HEK293 (cell line): Measurements from ENCODE around the gene NAPA.

Experiments used
- MEIS1 ChIP-seq: sonication (generic); formaldehyde crosslinking; IDR thresholded peaks from 2 replicates; pipeline ENCODE4 v1.8.1; 2022; ENCODE audit warnings: missing genetic modification reagents, mild to moderate bottlenecking, borderline replicate concordance
- PRDM2 ChIP-seq: fragments of 450-650 bp; formaldehyde crosslinking; IDR thresholded peaks from 2 replicates; pipeline ENCODE4 v1.5.1; 2016; ENCODE audit warnings: missing biosample characterization, missing genetic modification characterization, borderline replicate concordance
- PRDM4 ChIP-seq: fragments of 450-650 bp; formaldehyde crosslinking; IDR thresholded peaks from 2 replicates; pipeline ENCODE4 v1.5.1; 2017; ENCODE audit warnings: missing biosample characterization, missing genetic modification characterization
- RBAK ChIP-seq: fragments of 450-650 bp; formaldehyde crosslinking; IDR thresholded peaks from 2 replicates; pipeline ENCODE4 v1.5.1; 2016; ENCODE audit warnings: missing biosample characterization, missing genetic modification characterization
- SP2 ChIP-seq: fragments of 450-650 bp; formaldehyde crosslinking; IDR thresholded peaks from 2 replicates; pipeline ENCODE4 v1.5.1; 2016; ENCODE audit warnings: missing biosample characterization, missing genetic modification characterization
- TCF7L2 ChIP-seq: IDR thresholded peaks from 2 replicates; pipeline ENCODE4 v1.6.1; 2011; ENCODE audit warnings: low read depth, mild to moderate bottlenecking, inconsistent platforms, low read length, moderate library complexity, borderline replicate concordance
- ZBTB44 ChIP-seq: fragments of 450-650 bp; IDR thresholded peaks from 2 replicates; pipeline ENCODE4 v1.5.1; 2018; ENCODE audit warnings: missing biosample characterization, mild to moderate bottlenecking, missing genetic modification characterization
- ZFP41 ChIP-seq: fragments of 450-650 bp; formaldehyde crosslinking; IDR thresholded peaks from 2 replicates; pipeline ENCODE4 v1.5.1; 2016; ENCODE audit warnings: missing biosample characterization, missing genetic modification characterization, borderline replicate concordance
- ZFP69B ChIP-seq: fragments of 450-650 bp; formaldehyde crosslinking; IDR thresholded peaks from 2 replicates; pipeline ENCODE4 v1.5.1; 2016; ENCODE audit warnings: missing biosample characterization, missing genetic modification characterization
- ZNF112 ChIP-seq: fragments of 450-650 bp; formaldehyde crosslinking; IDR thresholded peaks from 2 replicates; pipeline ENCODE4 v1.5.0; 2017; ENCODE audit warnings: missing biosample characterization, missing genetic modification characterization
- ZNF132 ChIP-seq: fragments of 450-650 bp; formaldehyde crosslinking; IDR thresholded peaks from 2 replicates; pipeline ENCODE4 v1.5.1; 2017; ENCODE audit warnings: missing biosample characterization, missing genetic modification characterization, borderline replicate concordance
- ZNF146 ChIP-seq: fragments of 450-650 bp; formaldehyde crosslinking; IDR thresholded peaks from 2 replicates; pipeline ENCODE4 v1.5.1; 2016; ENCODE audit warnings: missing biosample characterization, missing genetic modification characterization
- ZNF155 ChIP-seq: fragments of 450-650 bp; formaldehyde crosslinking; IDR thresholded peaks from 2 replicates; pipeline ENCODE4 v1.5.1; 2016; ENCODE audit warnings: missing biosample characterization, missing genetic modification characterization
- ZNF174 ChIP-seq: fragments of 450-650 bp; formaldehyde crosslinking; IDR thresholded peaks from 2 replicates; pipeline ENCODE4 v1.5.0; 2017; ENCODE audit warnings: missing biosample characterization, mild to moderate bottlenecking, missing genetic modification characterization
- ZNF239 ChIP-seq: fragments of 450-650 bp; formaldehyde crosslinking; IDR thresholded peaks from 2 replicates; pipeline ENCODE4 v1.5.1; 2016; ENCODE audit warnings: missing biosample characterization, missing genetic modification characterization
- ZNF354C ChIP-seq: fragments of 450-650 bp; formaldehyde crosslinking; IDR thresholded peaks from 2 replicates; pipeline ENCODE4 v1.5.1; 2016; ENCODE audit warnings: missing biosample characterization, missing genetic modification characterization, low read depth, borderline replicate concordance
- ZNF473 ChIP-seq: fragments of 450-650 bp; formaldehyde crosslinking; IDR thresholded peaks from 2 replicates; pipeline ENCODE4 v1.5.1; 2017; ENCODE audit warnings: missing biosample characterization, missing genetic modification characterization
- ZNF488 ChIP-seq: fragments of 450-650 bp; formaldehyde crosslinking; IDR thresholded peaks from 2 replicates; pipeline ENCODE4 v1.5.1; 2016; ENCODE audit warnings: missing biosample characterization, missing genetic modification characterization
- ZNF555 ChIP-seq: fragments of 450-650 bp; formaldehyde crosslinking; conservative IDR thresholded peaks from 2 replicates; pipeline ENCODE4 v1.5.1; 2017; ENCODE audit warnings: missing biosample characterization, mild to moderate bottlenecking, missing genetic modification characterization, inconsistent platforms
- ZNF561 ChIP-seq: fragments of 450-650 bp; IDR thresholded peaks from 2 replicates; pipeline ENCODE4 v1.5.1; 2018; ENCODE audit warnings: missing biosample characterization, missing genetic modification characterization, borderline replicate concordance
- ZNF600 ChIP-seq: fragments of 450-650 bp; formaldehyde crosslinking; IDR thresholded peaks from 2 replicates; pipeline ENCODE4 v1.5.1; 2016; ENCODE audit warnings: missing biosample characterization, missing genetic modification characterization
- ZNF623 ChIP-seq: fragments of 450-650 bp; formaldehyde crosslinking; IDR thresholded peaks from 2 replicates; pipeline ENCODE4 v1.5.1; 2016; ENCODE audit warnings: missing biosample characterization, missing genetic modification characterization
- ZNF629 ChIP-seq: fragments of 450-650 bp; formaldehyde crosslinking; IDR thresholded peaks from 2 replicates; pipeline ENCODE4 v1.5.1; 2017; ENCODE audit warnings: missing biosample characterization, missing genetic modification characterization
- ZNF645 ChIP-seq: fragments of 450-650 bp; formaldehyde crosslinking; IDR thresholded peaks from 2 replicates; pipeline ENCODE4; 2016; ENCODE audit warnings: missing biosample characterization, missing genetic modification characterization
- ZNF670 ChIP-seq: fragments of 450-650 bp; formaldehyde crosslinking; IDR thresholded peaks from 2 replicates; pipeline ENCODE4 v1.5.1; 2016; ENCODE audit warnings: missing biosample characterization, missing genetic modification characterization, low read depth
- ZNF791 ChIP-seq: fragments of 450-650 bp; formaldehyde crosslinking; IDR thresholded peaks from 2 replicates; pipeline ENCODE4 v1.5.1; 2016; ENCODE audit warnings: missing biosample characterization, missing genetic modification characterization
- ZSCAN5A ChIP-seq: fragments of 450-650 bp; formaldehyde crosslinking; IDR thresholded peaks from 2 replicates; pipeline ENCODE4 v1.5.1; 2016; ENCODE audit warnings: missing biosample characterization, missing genetic modification characterization

Gene NAPA

GRCh38 chr19:47512183-47512947 lies 2.5 kb downstream of the NAPA start (continued):
- TF ChIP-seq ZNF155 (tag by site-specific recombination) = no peak
- no peak for TF ChIP-seq ZNF239 (tag by site-specific recombination)
- no peak for TF ChIP-seq ZNF623
- TF ChIP-seq ZNF670 (tag by site-specific recombination) = no peak
- TF ChIP-seq SP2 (tag by site-specific recombination) = peak; percentile 36
- TF ChIP-seq ZNF629 = peak; percentile 83
- no peak for TF ChIP-seq PRDM4 (tag by site-specific recombination)
- no peak for TF ChIP-seq ZNF132 (tag by site-specific recombination)
- TF ChIP-seq ZFP69B (tag by site-specific recombination) = peak; percentile 37; the same call in 1 of the 2 replicates
- no peak for TF ChIP-seq ZNF146
- TF ChIP-seq ZNF561 (tag by site-specific recombination) = no peak
- TF ChIP-seq TCF7L2 = no peak
- TF ChIP-seq ZNF791 (tag by site-specific recombination) = no peak
- TF ChIP-seq ZNF555 (tag by site-specific recombination) = no peak
- TF ChIP-seq RBAK = no peak
- TF ChIP-seq ZNF112 (tag by site-specific recombination) = no peak
- no peak for TF ChIP-seq ZNF488 (tag by site-specific recombination)
- TF ChIP-seq ZFP41 (tag by site-specific recombination) = no peak
- TF ChIP-seq MEIS1 (CRISPR knock-in tag) = no peak
- no peak for TF ChIP-seq ZNF473 (tag by site-specific recombination)
- no peak for TF ChIP-seq ZNF174 (tag by site-specific recombination)
- no peak for TF ChIP-seq ZSCAN5A
- no peak for TF ChIP-seq ZBTB44 (tag by site-specific recombination)
- no peak for TF ChIP-seq PRDM2 (tag by site-specific recombination)
- TF ChIP-seq ZNF354C (tag by site-specific recombination) = no peak
- no peak for TF ChIP-seq ZNF600 (tag by site-specific recombination)
- TF ChIP-seq ZNF645 (tag by site-specific recombination) = no peak
